ENCODE data around the gene DNLZ.
A peak's percentile ranks its signal among the peaks of the same experiment; 100 is the strongest.

DNLZ gene

DNA sequence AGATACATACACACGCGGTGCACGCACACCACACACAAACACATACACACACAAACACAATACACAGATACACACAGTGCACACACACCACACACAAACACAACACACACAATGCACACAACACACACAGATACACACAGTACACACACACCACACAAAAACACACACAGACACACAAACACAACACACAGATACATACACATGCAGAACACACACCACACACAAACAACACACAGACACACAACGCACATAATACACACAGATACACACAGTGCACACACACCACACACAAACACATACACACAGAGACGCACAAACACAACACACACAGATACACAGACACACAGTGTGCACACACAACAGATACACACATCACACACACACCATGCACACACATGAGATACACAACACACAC lies 53.7 kb downstream of the DNLZ start (continued):
- TF ChIP-seq, protein P1, sequence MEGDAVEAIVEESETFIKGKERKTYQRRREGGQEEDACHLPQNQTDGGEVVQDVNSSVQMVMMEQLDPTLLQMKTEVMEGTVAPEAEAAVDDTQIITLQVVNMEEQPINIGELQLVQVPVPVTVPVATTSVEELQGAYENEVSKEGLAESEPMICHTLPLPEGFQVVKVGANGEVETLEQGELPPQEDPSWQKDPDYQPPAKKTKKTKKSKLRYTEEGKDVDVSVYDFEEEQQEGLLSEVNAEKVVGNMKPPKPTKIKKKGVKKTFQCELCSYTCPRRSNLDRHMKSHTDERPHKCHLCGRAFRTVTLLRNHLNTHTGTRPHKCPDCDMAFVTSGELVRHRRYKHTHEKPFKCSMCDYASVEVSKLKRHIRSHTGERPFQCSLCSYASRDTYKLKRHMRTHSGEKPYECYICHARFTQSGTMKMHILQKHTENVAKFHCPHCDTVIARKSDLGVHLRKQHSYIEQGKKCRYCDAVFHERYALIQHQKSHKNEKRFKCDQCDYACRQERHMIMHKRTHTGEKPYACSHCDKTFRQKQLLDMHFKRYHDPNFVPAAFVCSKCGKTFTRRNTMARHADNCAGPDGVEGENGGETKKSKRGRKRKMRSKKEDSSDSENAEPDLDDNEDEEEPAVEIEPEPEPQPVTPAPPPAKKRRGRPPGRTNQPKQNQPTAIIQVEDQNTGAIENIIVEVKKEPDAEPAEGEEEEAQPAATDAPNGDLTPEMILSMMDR (tag by site-specific recombination; IDR thresholded peaks at IDR 0.05) = no peak
- TF ChIP-seq ZNF610 (tag by site-specific recombination; IDR thresholded peaks at IDR 0.05; ENCODE audit: borderline replicate concordance) (no peak), ZNF292 (tag by site-specific recombination; IDR thresholded peaks at IDR 0.05; ENCODE audit: borderline replicate concordance, low read depth) (no peak), ZFP69B (tag by site-specific recombination; IDR thresholded peaks at IDR 0.05) (no peak), ZNF558 (tag by site-specific recombination; IDR thresholded peaks at IDR 0.05) (no peak), ZBTB7A (tag by site-specific recombination; IDR thresholded peaks at IDR 0.05; ENCODE audit: low read depth) (peak; percentile 71; the same call in 1 of the 2 replicates), HOXA7 (CRISPR knock-in tag; IDR thresholded peaks at IDR 0.05; ENCODE audit: borderline replicate concordance) (no peak), ZNF571 (tag by site-specific recombination; IDR thresholded peaks at IDR 0.05) (no peak), ZNF133 (tag by site-specific recombination; IDR thresholded peaks at IDR 0.05) (peak; percentile 8; the same call in 1 of the 2 replicates), ZFHX2 (tag by site-specific recombination; conservative IDR thresholded peaks at IDR 0.05) (peak; percentile 48), SP3 (tag by site-specific recombination; IDR thresholded peaks at IDR 0.05) (no peak), ZNF473 (tag by site-specific recombination; IDR thresholded peaks at IDR 0.05) (peak; percentile 62; the same call in 1 of the 2 replicates), ZNF239 (tag by site-specific recombination; IDR thresholded peaks at IDR 0.05) (0 out of 2 replicates have a peak, but pooled peaks have one; percentile 23), KLF16 (tag by site-specific recombination; IDR thresholded peaks at IDR 0.05) (no peak), ZNF121 (tag by site-specific recombination; IDR thresholded peaks at IDR 0.05) (no peak), SP7 (tag by site-specific recombination; IDR thresholded peaks at IDR 0.05) (no peak; the same call in 1 of the 2 replicates), ZNF658 (tag by site-specific recombination; IDR thresholded peaks at IDR 0.05) (no peak), ZXDB (tag by site-specific recombination; IDR thresholded peaks at IDR 0.05) (no peak), ZNF501 (tag by site-specific recombination; IDR thresholded peaks at IDR 0.05) (no peak), ZNF248 (tag by site-specific recombination; IDR thresholded peaks at IDR 0.05) (no peak), ZNF777 (tag by site-specific recombination; IDR thresholded peaks at IDR 0.05; ENCODE audit: borderline replicate concordance) (no peak), ZNF335 (tag by site-specific recombination; conservative IDR thresholded peaks at IDR 0.05) (no peak), RBAK (tag by site-specific recombination; IDR thresholded peaks at IDR 0.05) (no peak), ZNF37A (tag by site-specific recombination; IDR thresholded peaks at IDR 0.05) (no peak)
- TF ChIP-seq, protein P2, sequence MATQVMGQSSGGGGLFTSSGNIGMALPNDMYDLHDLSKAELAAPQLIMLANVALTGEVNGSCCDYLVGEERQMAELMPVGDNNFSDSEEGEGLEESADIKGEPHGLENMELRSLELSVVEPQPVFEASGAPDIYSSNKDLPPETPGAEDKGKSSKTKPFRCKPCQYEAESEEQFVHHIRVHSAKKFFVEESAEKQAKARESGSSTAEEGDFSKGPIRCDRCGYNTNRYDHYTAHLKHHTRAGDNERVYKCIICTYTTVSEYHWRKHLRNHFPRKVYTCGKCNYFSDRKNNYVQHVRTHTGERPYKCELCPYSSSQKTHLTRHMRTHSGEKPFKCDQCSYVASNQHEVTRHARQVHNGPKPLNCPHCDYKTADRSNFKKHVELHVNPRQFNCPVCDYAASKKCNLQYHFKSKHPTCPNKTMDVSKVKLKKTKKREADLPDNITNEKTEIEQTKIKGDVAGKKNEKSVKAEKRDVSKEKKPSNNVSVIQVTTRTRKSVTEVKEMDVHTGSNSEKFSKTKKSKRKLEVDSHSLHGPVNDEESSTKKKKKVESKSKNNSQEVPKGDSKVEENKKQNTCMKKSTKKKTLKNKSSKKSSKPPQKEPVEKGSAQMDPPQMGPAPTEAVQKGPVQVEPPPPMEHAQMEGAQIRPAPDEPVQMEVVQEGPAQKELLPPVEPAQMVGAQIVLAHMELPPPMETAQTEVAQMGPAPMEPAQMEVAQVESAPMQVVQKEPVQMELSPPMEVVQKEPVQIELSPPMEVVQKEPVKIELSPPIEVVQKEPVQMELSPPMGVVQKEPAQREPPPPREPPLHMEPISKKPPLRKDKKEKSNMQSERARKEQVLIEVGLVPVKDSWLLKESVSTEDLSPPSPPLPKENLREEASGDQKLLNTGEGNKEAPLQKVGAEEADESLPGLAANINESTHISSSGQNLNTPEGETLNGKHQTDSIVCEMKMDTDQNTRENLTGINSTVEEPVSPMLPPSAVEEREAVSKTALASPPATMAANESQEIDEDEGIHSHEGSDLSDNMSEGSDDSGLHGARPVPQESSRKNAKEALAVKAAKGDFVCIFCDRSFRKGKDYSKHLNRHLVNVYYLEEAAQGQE (tag by site-specific recombination; IDR thresholded peaks at IDR 0.05) = no peak
- TF ChIP-seq, protein P3, sequence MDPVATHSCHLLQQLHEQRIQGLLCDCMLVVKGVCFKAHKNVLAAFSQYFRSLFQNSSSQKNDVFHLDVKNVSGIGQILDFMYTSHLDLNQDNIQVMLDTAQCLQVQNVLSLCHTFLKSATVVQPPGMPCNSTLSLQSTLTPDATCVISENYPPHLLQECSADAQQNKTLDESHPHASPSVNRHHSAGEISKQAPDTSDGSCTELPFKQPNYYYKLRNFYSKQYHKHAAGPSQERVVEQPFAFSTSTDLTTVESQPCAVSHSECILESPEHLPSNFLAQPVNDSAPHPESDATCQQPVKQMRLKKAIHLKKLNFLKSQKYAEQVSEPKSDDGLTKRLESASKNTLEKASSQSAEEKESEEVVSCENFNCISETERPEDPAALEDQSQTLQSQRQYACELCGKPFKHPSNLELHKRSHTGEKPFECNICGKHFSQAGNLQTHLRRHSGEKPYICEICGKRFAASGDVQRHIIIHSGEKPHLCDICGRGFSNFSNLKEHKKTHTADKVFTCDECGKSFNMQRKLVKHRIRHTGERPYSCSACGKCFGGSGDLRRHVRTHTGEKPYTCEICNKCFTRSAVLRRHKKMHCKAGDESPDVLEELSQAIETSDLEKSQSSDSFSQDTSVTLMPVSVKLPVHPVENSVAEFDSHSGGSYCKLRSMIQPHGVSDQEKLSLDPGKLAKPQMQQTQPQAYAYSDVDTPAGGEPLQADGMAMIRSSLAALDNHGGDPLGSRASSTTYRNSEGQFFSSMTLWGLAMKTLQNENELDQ (tag by site-specific recombination; IDR thresholded peaks at IDR 0.05; ENCODE audit: low read depth) = no peak
- TF ChIP-seq, protein P4, sequence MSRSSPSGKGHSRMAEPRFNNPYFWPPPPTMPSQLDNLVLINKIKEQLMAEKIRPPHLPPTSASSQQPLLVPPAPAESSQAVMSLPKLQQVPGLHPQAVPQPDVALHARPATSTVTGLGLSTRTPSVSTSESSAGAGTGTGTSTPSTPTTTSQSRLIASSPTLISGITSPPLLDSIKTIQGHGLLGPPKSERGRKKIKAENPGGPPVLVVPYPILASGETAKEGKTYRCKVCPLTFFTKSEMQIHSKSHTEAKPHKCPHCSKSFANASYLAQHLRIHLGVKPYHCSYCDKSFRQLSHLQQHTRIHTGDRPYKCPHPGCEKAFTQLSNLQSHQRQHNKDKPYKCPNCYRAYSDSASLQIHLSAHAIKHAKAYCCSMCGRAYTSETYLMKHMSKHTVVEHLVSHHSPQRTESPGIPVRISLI (tag by site-specific recombination; IDR thresholded peaks at IDR 0.05) = no peak
- TF ChIP-seq, protein P5, sequence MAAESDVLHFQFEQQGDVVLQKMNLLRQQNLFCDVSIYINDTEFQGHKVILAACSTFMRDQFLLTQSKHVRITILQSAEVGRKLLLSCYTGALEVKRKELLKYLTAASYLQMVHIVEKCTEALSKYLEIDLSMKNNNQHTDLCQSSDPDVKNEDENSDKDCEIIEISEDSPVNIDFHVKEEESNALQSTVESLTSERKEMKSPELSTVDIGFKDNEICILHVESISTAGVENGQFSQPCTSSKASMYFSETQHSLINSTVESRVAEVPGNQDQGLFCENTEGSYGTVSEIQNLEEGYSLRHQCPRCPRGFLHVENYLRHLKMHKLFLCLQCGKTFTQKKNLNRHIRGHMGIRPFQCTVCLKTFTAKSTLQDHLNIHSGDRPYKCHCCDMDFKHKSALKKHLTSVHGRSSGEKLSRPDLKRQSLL (tag by site-specific recombination; IDR thresholded peaks at IDR 0.05) = no peak; the same call in 1 of the 2 replicates
- TF ChIP-seq, protein P6, sequence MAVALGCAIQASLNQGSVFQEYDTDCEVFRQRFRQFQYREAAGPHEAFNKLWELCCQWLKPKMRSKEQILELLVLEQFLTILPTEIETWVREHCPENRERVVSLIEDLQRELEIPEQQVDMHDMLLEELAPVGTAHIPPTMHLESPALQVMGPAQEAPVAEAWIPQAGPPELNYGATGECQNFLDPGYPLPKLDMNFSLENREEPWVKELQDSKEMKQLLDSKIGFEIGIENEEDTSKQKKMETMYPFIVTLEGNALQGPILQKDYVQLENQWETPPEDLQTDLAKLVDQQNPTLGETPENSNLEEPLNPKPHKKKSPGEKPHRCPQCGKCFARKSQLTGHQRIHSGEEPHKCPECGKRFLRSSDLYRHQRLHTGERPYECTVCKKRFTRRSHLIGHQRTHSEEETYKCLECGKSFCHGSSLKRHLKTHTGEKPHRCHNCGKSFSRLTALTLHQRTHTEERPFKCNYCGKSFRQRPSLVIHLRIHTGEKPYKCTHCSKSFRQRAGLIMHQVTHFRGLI (tag by site-specific recombination; IDR thresholded peaks at IDR 0.05) = no peak
- TF ChIP-seq, protein P7, sequence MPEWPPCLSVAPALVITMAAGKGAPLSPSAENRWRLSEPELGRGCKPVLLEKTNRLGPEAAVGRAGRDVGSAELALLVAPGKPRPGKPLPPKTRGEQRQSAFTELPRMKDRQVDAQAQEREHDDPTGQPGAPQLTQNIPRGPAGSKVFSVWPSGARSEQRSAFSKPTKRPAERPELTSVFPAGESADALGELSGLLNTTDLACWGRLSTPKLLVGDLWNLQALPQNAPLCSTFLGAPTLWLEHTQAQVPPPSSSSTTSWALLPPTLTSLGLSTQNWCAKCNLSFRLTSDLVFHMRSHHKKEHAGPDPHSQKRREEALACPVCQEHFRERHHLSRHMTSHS (tag by site-specific recombination; IDR thresholded peaks at IDR 0.05) = no peak
